K562 (cell line): Measurements from ENCODE around the gene GALNS. TPM values are rescaled to one million over a fixed set of nuclear protein-coding genes. Genes with fewer than 3 reads are reported as not detected.

ENCODE experiments used
- ATAC-seq: fragments of 200-7000 bp; cut with Tn5 transposase; 3 replicates; pipeline ENCODE4 v1.9.1; 2020; ENCODE audit warnings: moderate library complexity
- BruUV-seq: library from RNA; stranded (reverse); fragments of 400-500 nt; replicated peaks from 2 replicates; lab custom pipeline; 2021; lab: Mats Ljungman, UMichigan
- CTCF ChIA-PET: fragments of 300-600 bp; formaldehyde crosslinking; extraction: SDS; loops from one replicate; lab custom pipeline; 2021; ENCODE audit warnings: low intra/inter-chr PET ratio; lab: Yijun Ruan, JAX
- POLR2A ChIA-PET: fragments of 300-600, 350-650 bp; sonication (Branson Sonifier 250); formaldehyde crosslinking; extraction: SDS; loops from one replicate; lab custom pipeline; 2021; ENCODE audit warnings: antibody characterized with exemption, inconsistent platforms; lab: Yijun Ruan, JAX
- DNase-seq, 4 experiments: peaks; one replicate each; pipeline versions ENCODE4 v3.0.0 to v3.0.0-alpha.2; 2011 to 2018; ENCODE audit warnings: low spot score in 3 of 4, mixed read lengths in 3 of 4; ENCODE audit errors: extremely low read depth in 1 of 4
- FAIRE-seq: peaks from 2 replicates; lab custom pipeline; 2011; peaks lifted over from hg19 to GRCh38; lab: Jason Lieb, UNC
- H2AFZ ChIP-seq: 2 replicates; pipeline ENCODE4 v1.6.0; 2011; ENCODE audit warnings: low read depth, low read length, control low read depth, inconsistent platforms
- H3K27ac ChIP-seq: fragments of 200-600 bp; 3 replicates; pipeline ENCODE4 v1.8.0; 2011; ENCODE audit warnings: low read depth, mild to moderate bottlenecking, control low read depth, inconsistent platforms, low read length, moderate library complexity, mixed read lengths; ENCODE audit errors: extremely low read depth
- H3K27me3 ChIP-seq, 2 experiments: fragments of 300-600 bp in 1 of 2; 2 replicates in 1 of 2; 3 replicates in 1 of 2; pipeline versions ENCODE4 v1.6.0 to v1.8.0; 2011; ENCODE audit warnings: inconsistent platforms in 2 of 2, low read length in 2 of 2, mild to moderate bottlenecking in 1 of 2, mixed read lengths in 1 of 2, moderate library complexity in 1 of 2; ENCODE audit not compliant: control insufficient read depth in 2 of 2, insufficient read depth in 2 of 2
- H3K36me3 ChIP-seq: fragments of 300-600 bp; 3 replicates; pipeline ENCODE4 v1.8.0; 2011; ENCODE audit warnings: mild to moderate bottlenecking, low read length, inconsistent platforms; ENCODE audit not compliant: control insufficient read depth, insufficient read depth
- H3K4me1 ChIP-seq, 2 experiments: fragments of 200-600 bp in 1 of 2; replicated peaks in 1 of 2; 2 replicates in 1 of 2; 3 replicates in 1 of 2; pipeline versions ENCODE4 v1.5.1 to v1.8.0; 2011; ENCODE audit warnings: inconsistent platforms in 2 of 2, low read length in 2 of 2, mild to moderate bottlenecking in 1 of 2, mixed read lengths in 1 of 2, moderate library complexity in 1 of 2; ENCODE audit not compliant: control insufficient read depth in 2 of 2, insufficient read depth in 2 of 2
- H3K4me2 ChIP-seq: 2 replicates; pipeline ENCODE4 v1.6.1; 2011; ENCODE audit warnings: low read length, control low read depth, inconsistent platforms, mixed read lengths; ENCODE audit not compliant: insufficient read depth
- H3K4me3 ChIP-seq: fragments of 200-600 bp; sonication (generic), shearing (Covaris generic); 2 replicates; pipeline ENCODE4 v1.5.1; 2016; ENCODE audit warnings: control low read depth, inconsistent platforms
- H3K79me2 ChIP-seq: fragments of 200-600 bp; 3 replicates; pipeline ENCODE4 v1.8.0; 2011; ENCODE audit warnings: low read length, inconsistent platforms; ENCODE audit not compliant: control insufficient read depth, insufficient read depth
- H3K9ac ChIP-seq, 2 experiments: 2 replicates each; pipeline versions ENCODE4 v1.6.0 to v1.6.1; 2011; ENCODE audit warnings: low read depth in 2 of 2, low read length in 2 of 2, control low read depth in 1 of 2, inconsistent platforms in 1 of 2, mild to moderate bottlenecking in 1 of 2, mixed read lengths in 1 of 2; ENCODE audit not compliant: insufficient read depth in 1 of 2
- H3K9me1 ChIP-seq: one replicate; pipeline ENCODE4 v1.6.0; 2011; ENCODE audit warnings: inconsistent platforms, mild to moderate bottlenecking, low read length, moderate library complexity; ENCODE audit not compliant: control insufficient read depth, insufficient read depth
- H3K9me3 ChIP-seq: replicated peaks from 2 replicates; pipeline ENCODE4 v1.5.1; 2011; ENCODE audit warnings: low read depth, low read length, inconsistent platforms; ENCODE audit not compliant: control insufficient read depth, insufficient read depth
- H4K20me1 ChIP-seq: replicated peaks from 2 replicates; pipeline ENCODE4 v1.6.1; 2011; ENCODE audit warnings: low read length, inconsistent platforms, mixed read lengths; ENCODE audit not compliant: control insufficient read depth, insufficient read depth
- BDP1 ChIP-seq: IDR thresholded peaks from 3 replicates; pipeline ENCODE4 v1.6.1; 2011; ENCODE audit not compliant: insufficient read length, insufficient read depth
- CBX3 ChIP-seq, 2 experiments: IDR thresholded peaks; 1 replicate in 1 of 2; 2 replicates in 1 of 2; pipeline ENCODE4 v1.6.1; 2012; ENCODE audit warnings: inconsistent platforms in 2 of 2, low read length in 2 of 2, borderline replicate concordance in 1 of 2, control low read depth in 1 of 2
- CHCHD3 ChIP-seq: fragments of 250-450 bp; sonication (Bioruptor Pico); IDR thresholded peaks from 2 replicates; pipeline ENCODE4 v2.1.2; 2022; ENCODE audit warnings: mild to moderate bottlenecking
- DPF2 ChIP-seq: fragments of 450-650 bp; IDR thresholded peaks from 2 replicates; pipeline ENCODE4 v1.6.1; 2016
- ESRRA ChIP-seq: fragments of 450-650 bp; IDR thresholded peaks from 2 replicates; pipeline ENCODE4 v1.6.1; 2014; ENCODE audit warnings: low read depth, mild to moderate bottlenecking, moderate library complexity, borderline replicate concordance
- FOXK2 ChIP-seq, 2 experiments: fragments of 450-650 bp; IDR thresholded peaks in 1 of 2; conservative IDR thresholded peaks in 1 of 2; 2 replicates each; pipeline ENCODE4 v1.6.1; 2016; ENCODE audit warnings: low read depth in 2 of 2, mild to moderate bottlenecking in 1 of 2
- HDAC6 ChIP-seq: IDR thresholded peaks from 2 replicates; pipeline ENCODE4 v1.6.1; 2012; ENCODE audit warnings: low read depth, mild to moderate bottlenecking, control low read depth, inconsistent platforms, low read length, moderate library complexity
- HDGF ChIP-seq: fragments of 450-650 bp; IDR thresholded peaks from 2 replicates; pipeline ENCODE4 v1.6.1; 2016
- JUN ChIP-seq, 2 experiments: sonication (generic) in 1 of 2; formaldehyde crosslinking in 1 of 2; IDR thresholded peaks; 2 replicates each; pipeline versions ENCODE4 v1.6.1 to v1.8.0; 2012 to 2022; ENCODE audit warnings: borderline replicate concordance in 2 of 2, mild to moderate bottlenecking in 2 of 2, improper control_type of control experiment in 1 of 2, low read depth in 1 of 2, low read length in 1 of 2, missing genetic modification reagents in 1 of 2
- RAD21 ChIP-seq, 2 experiments: fragments of 250-450 bp in 1 of 2; fragments of 450-650 bp in 1 of 2; sonication (Bioruptor Pico) in 1 of 2; formaldehyde crosslinking in 1 of 2; IDR thresholded peaks in 1 of 2; conservative IDR thresholded peaks in 1 of 2; 2 replicates each; pipeline versions ENCODE4 v1.4.0 to v1.8.0; 2020 to 2022; ENCODE audit warnings: mild to moderate bottlenecking in 2 of 2, moderate library complexity in 1 of 2
- RFX7 ChIP-seq: fragments of 250-450 bp; sonication (Bioruptor Pico); IDR thresholded peaks from 2 replicates; pipeline ENCODE4 v1.5.1; 2021; ENCODE audit warnings: mild to moderate bottlenecking
- SP2 ChIP-seq: IDR thresholded peaks from 2 replicates; pipeline ENCODE4 v1.6.1; 2011; ENCODE audit warnings: mild to moderate bottlenecking, low read depth, low read length, moderate library complexity; ENCODE audit not compliant: poor library complexity, severe bottlenecking; ENCODE audit errors: extremely low read depth
- XRCC5 ChIP-seq: fragments of 200-400 bp; formaldehyde crosslinking; IDR thresholded peaks from 2 replicates; pipeline ENCODE4 v1.6.1; 2017; ENCODE audit warnings: low read depth, mild to moderate bottlenecking, low read length
- ZNF311 ChIP-seq: fragments of 250-450 bp; sonication (Bioruptor Pico); IDR thresholded peaks from 2 replicates; pipeline ENCODE4 v1.4.0; 2020; ENCODE audit warnings: mild to moderate bottlenecking, moderate library complexity
- WGBS: fragments of 100-300 bp; shearing (Covaris generic); methylation state at CpG from one replicate; pipeline ENCODE4 v1.1.6; 2016; ENCODE audit warnings: low coverage, mixed read lengths; ENCODE audit not compliant: insufficient coverage; ENCODE audit errors: missing lambda C conversion rate; 5-methylcytosine and 5-hydroxymethylcytosine counted together
- in situ Hi-C: fragments of 300-500 bp; cut with MboI; formaldehyde crosslinking; loops from 4 replicates; pipeline ENCODE4 v1.15.0; 2018; ENCODE audit warnings: inconsistent platforms, mixed read lengths
- intact Hi-C: fragments of 100-400 bp; cut with micrococcal nuclease; formaldehyde crosslinking; loops from 2 replicates; pipeline ENCODE4 v1.14.2; 2022
- polyA plus RNA-seq, 8 experiments: library from polyadenylated mRNA; depleted of rRNA in 4 of 8; stranded (reverse) in 5 of 8; unstranded in 3 of 8; fragments of >200 nt; fragmentation: Nextera tagmentation in 2 of 8; fragmentation: Illumina TruSeq in 1 of 8; extraction: Ambion mirVana in 2 of 8; extraction: Trizol in 1 of 8; gene quantifications; 2 replicates each; pipeline versions ENCODE4 v1.2.1 to v1.2.3, GENCODE V29; 2011 to 2014; ENCODE audit warnings: inconsistent platforms in 1 of 8, missing spikeins in 1 of 8
- total RNA-seq, 7 experiments: library from RNA; depleted of rRNA in 6 of 7; stranded (reverse); fragments of >200 nt in 6 of 7; fragmentation: Illumina TruSeq in 2 of 7; extraction: Trizol in 2 of 7; gene quantifications; 2 replicates each; pipeline versions ENCODE4 v1.2.1 to v1.2.3, GENCODE V29; 2011 to 2021; ENCODE audit warnings: low replicate concordance in 1 of 7
- TF ChIP-seq, protein P1 (sequence below): sonication (generic); formaldehyde crosslinking; IDR thresholded peaks from 2 replicates; pipeline ENCODE4 v1.4.0; 2020; ENCODE audit warnings: mild to moderate bottlenecking, missing genetic modification reagents
- TF ChIP-seq, protein P2 (sequence below): sonication (generic); formaldehyde crosslinking; IDR thresholded peaks from 2 replicates; pipeline ENCODE4 v1.8.0; 2022; ENCODE audit warnings: mild to moderate bottlenecking, missing genetic modification reagents, borderline replicate concordance

The GALNS gene
- total and polyA plus RNA-seq, 9 of the 15 experiments (the other 6 are each of a cell fraction or from before 2014, with no cell fraction given), result 0.38 to 13.2 (median 4.3) TPM

DNA sequence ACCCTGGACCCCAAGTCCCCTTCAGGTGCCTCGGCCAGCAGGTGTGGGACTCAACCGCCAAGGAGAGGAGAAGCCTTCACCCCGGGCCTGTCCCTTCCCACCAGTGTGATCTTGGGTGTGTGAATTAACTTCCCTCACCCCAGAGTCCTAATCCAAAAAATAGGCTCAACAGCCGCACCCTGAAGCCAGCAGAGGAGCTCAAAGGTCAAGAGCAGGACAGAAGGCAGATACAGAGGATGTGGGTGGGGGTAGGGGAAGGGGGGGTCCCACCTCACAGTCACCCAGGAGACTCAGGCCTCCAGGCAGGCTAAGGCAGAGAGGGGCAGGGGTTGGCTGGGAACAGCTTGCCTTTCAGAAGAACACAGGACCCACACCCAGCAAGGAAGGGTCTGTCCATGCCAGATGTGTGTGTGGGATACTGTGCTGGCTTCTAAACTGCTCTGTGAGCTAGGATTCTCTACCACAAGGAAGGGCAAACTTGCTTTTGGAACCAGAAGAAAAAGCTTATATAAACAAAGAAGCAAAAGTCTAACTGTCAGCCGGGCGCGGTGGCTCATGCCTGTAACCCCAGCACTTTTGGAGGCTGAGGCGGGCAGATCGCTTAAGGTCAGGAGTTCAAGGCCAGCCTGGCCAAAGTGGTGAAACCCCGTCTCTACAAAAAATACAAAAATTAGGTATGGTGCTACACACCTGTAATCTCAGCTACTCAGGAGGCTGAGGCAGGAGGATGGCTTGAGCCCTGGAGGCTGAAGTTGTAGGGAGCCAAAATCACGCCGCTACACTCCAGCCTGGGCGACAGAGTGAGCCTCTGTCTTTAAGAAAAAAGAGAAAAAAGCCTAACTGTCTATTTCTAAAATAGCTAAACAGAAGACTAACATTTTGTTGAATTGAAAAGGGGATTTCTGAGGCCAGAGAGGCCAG, 76.3 kb downstream of the GALNS start:
- FAIRE-seq (peak; percentile 42), ATAC-seq (peak; percentile 1), DNase-seq (peak in 2 of 4 experiments; percentile 64 to 82)
- BruUV-seq, result no TSS peak
- Histone ChIP-seq H3K9me1 (peaks cover 5% of the 10 kb centered on the region), H3K4me3 (peak overlapping the region; percentile 70), H3K36me3 (peaks cover 61% of the 10 kb centered on the region), H3K4me1 (peaks cover 43 to 97% of the 10 kb centered on the region in 2 experiments), H3K9me3 (no peaks in the 10 kb centered on the region), H2AFZ (no peak overlapping the region; the same call in 1 of the 2 replicates), H3K9ac (peak overlapping the region; percentile 90 to 99), H4K20me1 (peaks cover 29% of the 10 kb centered on the region; the same call in 1 of the 2 replicates), H3K27me3 (no peaks in the 10 kb centered on the region), H3K79me2 (peaks cover 99% of the 10 kb centered on the region), H3K27ac (peak overlapping the region; percentile 93), H3K4me2 (peak overlapping the region; percentile 78)
- CTCF ChIA-PET, result interaction anchor here (2.5 kb wide), 1 partner anchor 43 kb away, joined by 11 read pairs; no protein-coding TSS in a partner anchor
- intact Hi-C loops (loop anchor here (1.0 kb wide), 1 partner anchor 9 kb away; no protein-coding TSS in a partner anchor), in situ Hi-C loops (no loop called here)
- POLR2A ChIA-PET, result interaction anchor here (0.5 to 7.0 kb wide), 16 partner anchors 8 to 1210 kb away, joined by 3 to 124 read pairs (median 4); partner anchors contain the start of genes APRT, CDH15 and CDT1
- 21% methylated on average over 13 of the region's 13 CpGs for WGBS
- TF ChIP-seq HDAC6, result no peak
- TF ChIP-seq CHCHD3 (CRISPR knock-in tag), result no peak
- no peak for TF ChIP-seq JUN (IDR thresholded peaks at IDR 0.05; ENCODE audit: borderline replicate concordance, low read depth, low read length)
- TF ChIP-seq JUN (CRISPR knock-in tag; IDR thresholded peaks at IDR 0.05; ENCODE audit: borderline replicate concordance), result no peak
- TF ChIP-seq DPF2, result peak; percentile 17; the same call in 1 of the 2 replicates
- TF ChIP-seq ESRRA, result 0 out of 2 replicates have a peak, but pooled peaks have one; percentile 8
- TF ChIP-seq, protein P1, sequence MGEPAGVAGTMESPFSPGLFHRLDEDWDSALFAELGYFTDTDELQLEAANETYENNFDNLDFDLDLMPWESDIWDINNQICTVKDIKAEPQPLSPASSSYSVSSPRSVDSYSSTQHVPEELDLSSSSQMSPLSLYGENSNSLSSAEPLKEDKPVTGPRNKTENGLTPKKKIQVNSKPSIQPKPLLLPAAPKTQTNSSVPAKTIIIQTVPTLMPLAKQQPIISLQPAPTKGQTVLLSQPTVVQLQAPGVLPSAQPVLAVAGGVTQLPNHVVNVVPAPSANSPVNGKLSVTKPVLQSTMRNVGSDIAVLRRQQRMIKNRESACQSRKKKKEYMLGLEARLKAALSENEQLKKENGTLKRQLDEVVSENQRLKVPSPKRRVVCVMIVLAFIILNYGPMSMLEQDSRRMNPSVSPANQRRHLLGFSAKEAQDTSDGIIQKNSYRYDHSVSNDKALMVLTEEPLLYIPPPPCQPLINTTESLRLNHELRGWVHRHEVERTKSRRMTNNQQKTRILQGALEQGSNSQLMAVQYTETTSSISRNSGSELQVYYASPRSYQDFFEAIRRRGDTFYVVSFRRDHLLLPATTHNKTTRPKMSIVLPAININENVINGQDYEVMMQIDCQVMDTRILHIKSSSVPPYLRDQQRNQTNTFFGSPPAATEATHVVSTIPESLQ (CRISPR knock-in tag), result no peak
- no peak for TF ChIP-seq SP2
- TF ChIP-seq, protein P2, sequence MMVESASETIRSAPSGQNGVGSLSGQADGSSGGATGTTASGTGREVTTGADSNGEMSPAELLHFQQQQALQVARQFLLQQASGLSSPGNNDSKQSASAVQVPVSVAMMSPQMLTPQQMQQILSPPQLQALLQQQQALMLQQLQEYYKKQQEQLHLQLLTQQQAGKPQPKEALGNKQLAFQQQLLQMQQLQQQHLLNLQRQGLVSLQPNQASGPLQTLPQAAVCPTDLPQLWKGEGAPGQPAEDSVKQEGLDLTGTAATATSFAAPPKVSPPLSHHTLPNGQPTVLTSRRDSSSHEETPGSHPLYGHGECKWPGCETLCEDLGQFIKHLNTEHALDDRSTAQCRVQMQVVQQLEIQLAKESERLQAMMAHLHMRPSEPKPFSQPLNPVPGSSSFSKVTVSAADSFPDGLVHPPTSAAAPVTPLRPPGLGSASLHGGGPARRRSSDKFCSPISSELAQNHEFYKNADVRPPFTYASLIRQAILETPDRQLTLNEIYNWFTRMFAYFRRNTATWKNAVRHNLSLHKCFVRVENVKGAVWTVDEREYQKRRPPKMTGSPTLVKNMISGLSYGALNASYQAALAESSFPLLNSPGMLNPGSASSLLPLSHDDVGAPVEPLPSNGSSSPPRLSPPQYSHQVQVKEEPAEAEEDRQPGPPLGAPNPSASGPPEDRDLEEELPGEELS (CRISPR knock-in tag), result peak; percentile 43; the same call in 1 of the 2 replicates
- no peak for TF ChIP-seq FOXK2 (conservative IDR thresholded peaks at IDR 0.05 in 1 of 2, IDR thresholded peaks at IDR 0.05 in 1 of 2; ENCODE audit: low read depth in 2 of 2)
- no peak for TF ChIP-seq CBX3 (IDR thresholded peaks at IDR 0.05; ENCODE audit: borderline replicate concordance in 1 of 2, low read length in 2 of 2)
- no peak for TF ChIP-seq RAD21 (CRISPR knock-in tag; conservative IDR thresholded peaks at IDR 0.05 in 1 of 2, IDR thresholded peaks at IDR 0.05 in 1 of 2)
- TF ChIP-seq XRCC5, result no peak
- no peak for TF ChIP-seq HDGF
- TF ChIP-seq BDP1, result no peak
- TF ChIP-seq RFX7, result no peak
- TF ChIP-seq ZNF311 (CRISPR knock-in tag), result no peak
